H9 (cell line): ENCODE results near the gene ZNF318. TPM values are rescaled to one million over a fixed set of nuclear protein-coding genes. Genes with fewer than 3 reads are reported as not detected.

Experiments used
- DNase-seq: peaks from one replicate; pipeline ENCODE4 v3.0.0-alpha.2; 2017
- H2AFZ ChIP-seq: one replicate; pipeline ENCODE4 v1.6.1; 2013; ENCODE audit warnings: mild to moderate bottlenecking, low read length, control low read depth, moderate library complexity
- H2AK5ac ChIP-seq: 2 replicates; pipeline ENCODE4 v1.6.1; 2013; ENCODE audit warnings: low read length, control low read depth, mixed read lengths; ENCODE audit not compliant: insufficient read length
- H2BK120ac ChIP-seq: one replicate; pipeline ENCODE4 v1.6.1; 2013; ENCODE audit warnings: low read depth, mild to moderate bottlenecking, low read length, control low read depth, inconsistent platforms; ENCODE audit not compliant: poor library complexity, severe bottlenecking
- H2BK12ac ChIP-seq: 2 replicates; pipeline ENCODE4 v1.6.1; 2013; ENCODE audit warnings: low read length, control low read depth, mixed read lengths, low read depth; ENCODE audit not compliant: insufficient read length
- H2BK15ac ChIP-seq: 2 replicates; pipeline ENCODE4 v1.6.1; 2013; ENCODE audit warnings: low read depth, low read length, control low read depth
- H2BK20ac ChIP-seq: one replicate; pipeline ENCODE4 v1.6.1; 2013; ENCODE audit warnings: low read depth, mild to moderate bottlenecking, low read length, control low read depth, inconsistent platforms; ENCODE audit not compliant: poor library complexity, severe bottlenecking
- H2BK5ac ChIP-seq: 2 replicates; pipeline ENCODE4 v1.6.1; 2013; ENCODE audit warnings: low read length, control low read depth, mixed read lengths; ENCODE audit not compliant: insufficient read length
- H3K14ac ChIP-seq: 2 replicates; pipeline ENCODE4 v1.6.1; 2013; ENCODE audit warnings: low read length, control low read depth; ENCODE audit not compliant: insufficient read depth
- H3K18ac ChIP-seq: 2 replicates; pipeline ENCODE4 v1.6.1; 2013; ENCODE audit warnings: low read depth, mild to moderate bottlenecking, mixed read lengths, low read length, control low read depth; ENCODE audit not compliant: insufficient read length
- H3K23ac ChIP-seq: 2 replicates; pipeline ENCODE4 v1.6.1; 2013; ENCODE audit warnings: low read length, control low read depth, mixed read lengths, low read depth; ENCODE audit not compliant: insufficient read length
- H3K23me2 ChIP-seq: 2 replicates; pipeline ENCODE4 v1.6.1; 2013; ENCODE audit warnings: low read depth, mild to moderate bottlenecking, mixed read lengths, low read length, control low read depth; ENCODE audit not compliant: insufficient read length, poor library complexity, severe bottlenecking
- H3K27ac ChIP-seq: 2 replicates; pipeline ENCODE4 v1.5.1; 2013; ENCODE audit warnings: low read length, control low read depth, mixed read lengths, low read depth; ENCODE audit not compliant: insufficient read length
- H3K27me3 ChIP-seq: 2 replicates; pipeline ENCODE4 v1.6.1; 2013; ENCODE audit warnings: low read length, control low read depth, inconsistent platforms; ENCODE audit not compliant: insufficient read depth
- H3K4ac ChIP-seq: 2 replicates; pipeline ENCODE4 v1.6.1; 2013; ENCODE audit warnings: low read depth, mild to moderate bottlenecking, control low read depth, inconsistent platforms, low read length, moderate library complexity
- H3K4me1 ChIP-seq: 2 replicates; pipeline ENCODE4 v1.6.1; 2013; ENCODE audit warnings: low read length, control low read depth, inconsistent platforms; ENCODE audit not compliant: insufficient read depth
- H3K4me2 ChIP-seq: 2 replicates; pipeline ENCODE4 v1.6.1; 2013; ENCODE audit warnings: low read length, control low read depth, mixed read lengths; ENCODE audit not compliant: insufficient read length, insufficient read depth
- H3K56ac ChIP-seq: 2 replicates; pipeline ENCODE4 v1.6.1; 2013; ENCODE audit warnings: low read depth, mild to moderate bottlenecking, mixed read lengths, low read length, control low read depth; ENCODE audit not compliant: insufficient read length
- H3K79me1 ChIP-seq: 2 replicates; pipeline ENCODE4 v1.6.1; 2013; ENCODE audit warnings: low read depth, mild to moderate bottlenecking, moderate library complexity, low read length, control low read depth, inconsistent platforms; ENCODE audit not compliant: insufficient read depth, poor library complexity, severe bottlenecking
- H3K79me2 ChIP-seq: 2 replicates; pipeline ENCODE4 v1.6.1; 2013; ENCODE audit warnings: low read length, control low read depth, inconsistent platforms; ENCODE audit not compliant: insufficient read depth
- H3K9ac ChIP-seq: 2 replicates; pipeline ENCODE4 v1.6.1; 2013; ENCODE audit warnings: low read length, control low read depth, mixed read lengths; ENCODE audit not compliant: insufficient read length; ENCODE audit errors: extremely low read depth
- H3K9me3 ChIP-seq: one replicate; pipeline ENCODE4 v1.6.1; 2013; ENCODE audit warnings: low read depth, low read length, inconsistent platforms; ENCODE audit not compliant: control insufficient read depth
- H3T11ph ChIP-seq: one replicate; pipeline ENCODE4 v1.6.1; 2013; ENCODE audit warnings: mild to moderate bottlenecking, low read length, control low read depth, inconsistent platforms
- H4K20me1 ChIP-seq: one replicate; pipeline ENCODE4 v1.6.1; 2013; ENCODE audit not compliant: control insufficient read depth, insufficient read length, insufficient read depth
- H4K5ac ChIP-seq: 2 replicates; pipeline ENCODE4 v1.6.1; 2013; ENCODE audit warnings: low read depth, mild to moderate bottlenecking, mixed read lengths, low read length, control low read depth; ENCODE audit not compliant: insufficient read length
- H4K8ac ChIP-seq: replicated peaks from 2 replicates; pipeline ENCODE4 v1.6.1; 2013; ENCODE audit warnings: low read length, control low read depth, mixed read lengths, low read depth; ENCODE audit not compliant: insufficient read length
- H4K91ac ChIP-seq: 2 replicates; pipeline ENCODE4 v1.6.1; 2013; ENCODE audit warnings: low read depth, mild to moderate bottlenecking, moderate library complexity, mixed read lengths, low read length, control low read depth; ENCODE audit not compliant: insufficient read length
- H3K27ac Mint-ChIP-seq, 3 experiments: 2 replicates in 2 of 3; 3 replicates in 1 of 3; pipeline ENCODE4 v1.8.0; 2020 to 2021; ENCODE audit warnings: mixed read lengths in 3 of 3, mild to moderate bottlenecking in 1 of 3, moderate library complexity in 1 of 3
- H3K27me3 Mint-ChIP-seq: 2 replicates; pipeline ENCODE4 v1.8.0; 2021; ENCODE audit warnings: low read depth, mild to moderate bottlenecking, moderate library complexity, mixed read lengths
- H3K36me3 Mint-ChIP-seq, 3 experiments: 2 replicates in 2 of 3; 3 replicates in 1 of 3; pipeline ENCODE4 v1.8.0; 2020 to 2021; ENCODE audit warnings: low read depth in 3 of 3, mixed read lengths in 3 of 3; ENCODE audit not compliant: insufficient read depth in 1 of 3
- H3K4me1 Mint-ChIP-seq, 2 experiments: 2 replicates each; pipeline ENCODE4 v1.8.0; 2020; ENCODE audit warnings: mixed read lengths in 2 of 2
- H3K4me3 Mint-ChIP-seq, 2 experiments: 2 replicates in 1 of 2; 3 replicates in 1 of 2; pipeline ENCODE4 v1.8.0; 2020 to 2021; ENCODE audit warnings: mild to moderate bottlenecking in 2 of 2, mixed read lengths in 2 of 2, moderate library complexity in 1 of 2
- H3K9me3 Mint-ChIP-seq, 2 experiments: 2 replicates in 1 of 2; 3 replicates in 1 of 2; pipeline ENCODE4 v1.8.0; 2020; ENCODE audit warnings: mild to moderate bottlenecking in 2 of 2, mixed read lengths in 2 of 2, moderate library complexity in 1 of 2
- WGBS: extraction: QIAGEN DNeasy Blood & Tissue Kit; methylation state at CpG from one replicate; pipeline ENCODE4 v1.1.7; 2013; ENCODE audit warnings: missing lambda C conversion rate, low lambda C conversion rate, mixed read lengths; ENCODE audit not compliant: insufficient read length; ENCODE audit errors: extremely low coverage; 5-methylcytosine and 5-hydroxymethylcytosine counted together
- total RNA-seq: library from RNA; stranded (reverse); gene quantifications from 2 replicates; pipeline ENCODE4 v1.2.1, GENCODE V29; 2021
- TF ChIP-seq, protein P1 (sequence below): fragments of 200-600 bp; sonication (generic); conservative IDR thresholded peaks from 3 replicates; pipeline ENCODE4 v1.8.0; 2021; ENCODE audit warnings: antibody characterized with exemption, mild to moderate bottlenecking

Gene ZNF318
- total RNA-seq, 1 experiment from 2014 or later: 16.3 TPM

DNA sequence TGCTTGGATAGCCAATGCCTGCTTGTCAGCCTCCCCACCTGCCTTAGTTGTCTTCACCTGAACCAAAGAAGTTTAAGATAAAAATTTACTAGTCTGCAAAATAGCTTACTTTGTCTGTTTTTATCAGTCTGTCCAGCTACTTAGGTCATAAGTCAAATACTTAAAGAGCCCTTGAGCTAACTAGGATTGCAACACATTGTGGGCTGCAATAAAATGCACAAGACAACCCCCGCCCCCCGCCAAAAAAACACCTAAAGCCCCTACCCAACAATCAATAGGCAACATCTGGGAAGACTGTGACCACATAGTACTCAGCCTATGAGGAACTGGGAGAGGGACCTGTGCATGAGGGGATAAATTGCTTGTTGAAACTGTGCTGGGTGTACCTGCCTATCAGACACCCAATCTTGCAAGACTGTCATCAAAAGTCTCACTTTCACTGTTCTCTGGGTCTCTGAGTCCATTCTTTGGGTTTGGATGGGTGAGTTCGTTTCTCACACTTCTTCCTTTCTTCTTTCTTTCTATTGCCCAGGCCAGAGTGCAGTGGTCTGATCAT lies 30.6 kb upstream of the ZNF318 start:
- H2BK5ac ChIP-seq: no peak overlapping the region
- H4K5ac ChIP-seq: no peak overlapping the region
- Mint-ChIP-seq H3K27me3 (peaks cover 5% of the 10 kb centered on the region), H3K4me3 (no peak overlapping the region), H3K27ac (no peak overlapping the region; a peak in 1 of 7 replicates), H3K36me3 (no peaks in the 10 kb centered on the region), H3K4me1 (peaks cover 9 to 13% of the 10 kb centered on the region in 2 experiments), H3K9me3 (no peaks in the 10 kb centered on the region)
- no CpG with 5 or more reads among the region's 3 CpGs for WGBS
- H2BK12ac ChIP-seq: no peak overlapping the region
- no peak overlapping the region for H2AFZ ChIP-seq
- H3K79me2 ChIP-seq: no peaks in the 10 kb centered on the region
- H2BK120ac ChIP-seq: no peak overlapping the region
- H3K23ac ChIP-seq: no peak overlapping the region
- no peak overlapping the region for H3K18ac ChIP-seq
- no peak overlapping the region for H4K91ac ChIP-seq
- H3K4ac ChIP-seq: no peak overlapping the region
- TF ChIP-seq, protein P1, sequence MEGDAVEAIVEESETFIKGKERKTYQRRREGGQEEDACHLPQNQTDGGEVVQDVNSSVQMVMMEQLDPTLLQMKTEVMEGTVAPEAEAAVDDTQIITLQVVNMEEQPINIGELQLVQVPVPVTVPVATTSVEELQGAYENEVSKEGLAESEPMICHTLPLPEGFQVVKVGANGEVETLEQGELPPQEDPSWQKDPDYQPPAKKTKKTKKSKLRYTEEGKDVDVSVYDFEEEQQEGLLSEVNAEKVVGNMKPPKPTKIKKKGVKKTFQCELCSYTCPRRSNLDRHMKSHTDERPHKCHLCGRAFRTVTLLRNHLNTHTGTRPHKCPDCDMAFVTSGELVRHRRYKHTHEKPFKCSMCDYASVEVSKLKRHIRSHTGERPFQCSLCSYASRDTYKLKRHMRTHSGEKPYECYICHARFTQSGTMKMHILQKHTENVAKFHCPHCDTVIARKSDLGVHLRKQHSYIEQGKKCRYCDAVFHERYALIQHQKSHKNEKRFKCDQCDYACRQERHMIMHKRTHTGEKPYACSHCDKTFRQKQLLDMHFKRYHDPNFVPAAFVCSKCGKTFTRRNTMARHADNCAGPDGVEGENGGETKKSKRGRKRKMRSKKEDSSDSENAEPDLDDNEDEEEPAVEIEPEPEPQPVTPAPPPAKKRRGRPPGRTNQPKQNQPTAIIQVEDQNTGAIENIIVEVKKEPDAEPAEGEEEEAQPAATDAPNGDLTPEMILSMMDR: no peak
- H3K27me3 ChIP-seq: no peaks in the 10 kb centered on the region; the same call in 1 of the 2 replicates
- H3K9ac ChIP-seq: no peak overlapping the region
- H3K23me2 ChIP-seq: no peaks in the 10 kb centered on the region
- H3K79me1 ChIP-seq: no peaks in the 10 kb centered on the region
- H2BK15ac ChIP-seq: no peak overlapping the region
- no peaks in the 10 kb centered on the region for H4K20me1 ChIP-seq
- H3K4me2 ChIP-seq: no peak overlapping the region
- H3K14ac ChIP-seq: no peak overlapping the region
- H3K56ac ChIP-seq: no peak overlapping the region
- no peaks in the 10 kb centered on the region for H3K9me3 ChIP-seq
- no peak overlapping the region for H3T11ph ChIP-seq
- no peaks in the 10 kb centered on the region; the same call in 1 of the 2 replicates for H3K4me1 ChIP-seq
- no peak overlapping the region for H2BK20ac ChIP-seq
- no peak overlapping the region for H4K8ac ChIP-seq
- no peak for DNase-seq
- no peak overlapping the region for H2AK5ac ChIP-seq
- H3K27ac ChIP-seq: no peak overlapping the region
